Breast epithelium (tissue), 3 donors: ENCODE data around the gene KCNE4.

Experiments
- CTCF ChIP-seq, 3 donors: fragments of 450-650 bp; IDR thresholded peaks; one replicate each; pipeline ENCODE4 v1.5.1; 2016 to 2017; ENCODE audit warnings: antibody characterized with exemption in 3 of 3, mild to moderate bottlenecking in 3 of 3, moderate library complexity in 3 of 3
- POLR2A ChIP-seq: fragments of 450-650 bp; IDR thresholded peaks from one replicate; pipeline ENCODE4 v1.6.1; 2016; ENCODE audit warnings: antibody characterized with exemption, mild to moderate bottlenecking, moderate library complexity
- POLR2AphosphoS5 ChIP-seq, 3 donors: sonication (generic); formaldehyde crosslinking; IDR thresholded peaks; one replicate each; pipeline ENCODE4 v1.6.1; 2017; ENCODE audit warnings: antibody characterized with exemption in 3 of 3

- TF ChIP-seq POLR2A = no peak
- no peak for TF ChIP-seq CTCF (IDR thresholded peaks at IDR 0.05)
- no peak for TF ChIP-seq POLR2AphosphoS5 (IDR thresholded peaks at IDR 0.05)
Measured at GRCh38 chr2:223036790-223037444, 15.1 kb upstream of the KCNE4 start.
